Mucosa of rectum (tissue), 2 donors: Measurements from ENCODE around the gene CBR3.
A peak's percentile ranks its signal among the peaks of the same experiment; 100 is the strongest.

Experiments used
- H3K27ac ChIP-seq, 2 donors: one replicate each; pipeline ENCODE4 v1.7.0; 2013; ENCODE audit warnings: inconsistent platforms in 2 of 2, low read depth in 2 of 2, low read length in 2 of 2
- H3K27me3 ChIP-seq, 2 donors: one replicate each; pipeline ENCODE4 v1.7.0; 2013; ENCODE audit warnings: low read length in 2 of 2; ENCODE audit not compliant: control insufficient read depth in 2 of 2, insufficient read depth in 2 of 2
- H3K36me3 ChIP-seq, 2 donors: one replicate each; pipeline ENCODE4 v1.7.0; 2013; ENCODE audit warnings: low read length in 2 of 2; ENCODE audit not compliant: control insufficient read depth in 2 of 2, insufficient read depth in 2 of 2
- H3K4me1 ChIP-seq, 2 donors: one replicate each; pipeline ENCODE4 v1.7.0; 2013; ENCODE audit warnings: low read length in 2 of 2, mild to moderate bottlenecking in 1 of 2; ENCODE audit not compliant: control insufficient read depth in 2 of 2, insufficient read depth in 2 of 2
- H3K4me3 ChIP-seq, 2 donors: one replicate each; pipeline ENCODE4 v1.7.0; 2013; ENCODE audit warnings: low read length in 2 of 2
- H3K9ac ChIP-seq, 2 donors: one replicate each; pipeline ENCODE4 v1.7.0; 2013; ENCODE audit warnings: low read length in 2 of 2, low read depth in 1 of 2, mild to moderate bottlenecking in 1 of 2
- H3K9me3 ChIP-seq, 2 donors: one replicate each; pipeline ENCODE4 v1.7.0; 2013; ENCODE audit warnings: low read length in 2 of 2; ENCODE audit not compliant: control insufficient read depth in 2 of 2
- donor health status: healthy.
- donor health status: Normal muscosa, but diverticular disease.

Gene CBR3

GRCh38 chr21:36165356-36165755 lies 30.5 kb downstream of the CBR3 start:
- Histone ChIP-seq H3K36me3 (peaks cover 15 to 26% of the 10 kb centered on the region in 2 donors), H3K4me1 (peaks cover 22 to 50% of the 10 kb centered on the region in 2 donors), H3K4me3 (no peak overlapping the region), H3K9ac (peak overlapping the region in 1 of 2 donors; percentile 3), H3K9me3 (no peaks in the 10 kb centered on the region), H3K27me3 (no peaks in the 10 kb centered on the region), H3K27ac (no peak overlapping the region)

DNA sequence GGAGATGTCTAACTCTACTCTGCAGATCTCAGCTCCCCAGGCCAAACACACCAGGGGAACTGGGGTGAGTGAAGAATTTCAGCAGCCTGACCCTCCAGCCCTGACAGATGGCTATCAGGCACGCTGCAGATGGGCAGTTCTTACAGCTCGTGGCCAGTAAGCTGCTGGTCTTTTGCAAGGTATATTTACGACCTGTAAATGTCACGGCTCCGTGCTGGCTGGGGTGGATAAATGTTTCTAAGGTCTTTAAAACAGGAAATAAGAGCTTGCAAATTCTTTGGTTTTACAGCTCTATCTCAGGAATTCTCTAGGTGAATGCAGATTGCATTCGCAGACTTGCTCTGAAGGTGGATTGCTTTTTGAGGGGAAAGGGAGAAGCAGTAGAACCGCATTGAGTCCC lies 31.8 kb downstream of the CBR3 start:
- Histone ChIP-seq H3K9ac (no peak overlapping the region), H3K4me1 (peaks cover 22 to 41% of the 10 kb centered on the region in 2 donors), H3K36me3 (peaks cover 18 to 26% of the 10 kb centered on the region in 2 donors), H3K27me3 (no peaks in the 10 kb centered on the region), H3K9me3 (no peaks in the 10 kb centered on the region), H3K4me3 (no peak overlapping the region), H3K27ac (peak overlapping the region; percentile 39 to 40)

DNA sequence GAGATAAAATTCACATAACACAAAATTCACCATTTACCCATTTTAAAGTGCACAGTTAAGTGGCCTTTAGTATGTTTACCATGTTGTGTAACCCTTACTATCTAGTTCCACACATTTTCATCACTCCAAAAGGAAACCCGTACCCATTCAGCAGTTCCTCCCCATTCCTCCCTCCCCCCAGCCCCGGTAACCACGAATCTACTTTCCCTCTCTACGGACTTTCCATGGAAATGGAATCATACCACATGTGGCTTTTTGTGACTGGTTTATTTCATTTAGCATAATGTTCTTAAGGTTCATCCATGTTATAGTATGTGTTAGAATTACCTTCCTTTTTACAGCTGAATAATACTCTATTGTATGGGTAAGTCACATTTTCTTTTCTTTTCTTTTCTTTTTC lies 32.7 kb downstream of the CBR3 start:
- H3K36me3 ChIP-seq: peaks cover 18 to 30% of the 10 kb centered on the region in 2 donors
- H3K27ac ChIP-seq: peak overlapping the region; percentile 16 to 39
- no peak overlapping the region for H3K4me3 ChIP-seq
- H3K4me1 ChIP-seq: peaks cover 22 to 34% of the 10 kb centered on the region in 2 donors
- no peaks in the 10 kb centered on the region for H3K27me3 ChIP-seq
- no peak overlapping the region for H3K9ac ChIP-seq
- no peaks in the 10 kb centered on the region for H3K9me3 ChIP-seq

- H3K9me3 ChIP-seq: no peaks in the 10 kb centered on the region
- no peak overlapping the region for H3K27ac ChIP-seq
- peaks cover 8 to 16% of the 10 kb centered on the region in 2 donors for H3K4me1 ChIP-seq
These were observed 34.7 kb downstream of the CBR3 start for GRCh38 chr21:36169470-36170128.

GRCh38 chr21:36170823-36171222 lies 35.9 kb downstream of the CBR3 start:
- Histone ChIP-seq H3K36me3 (peaks cover 16 to 29% of the 10 kb centered on the region in 2 donors), H3K27ac (no peak overlapping the region), H3K4me1 (peaks cover 5 to 9% of the 10 kb centered on the region in 2 donors), H3K27me3 (no peaks in the 10 kb centered on the region), H3K4me3 (no peak overlapping the region), H3K9ac (no peak overlapping the region), H3K9me3 (no peaks in the 10 kb centered on the region)

More at GRCh38 chr21:36169470-36170128, 34.7 kb downstream of the CBR3 start:
- Histone ChIP-seq H3K9ac (no peak overlapping the region), H3K4me3 (no peak overlapping the region), H3K27me3 (no peaks in the 10 kb centered on the region), H3K36me3 (peaks cover 18 to 34% of the 10 kb centered on the region in 2 donors)

- Histone ChIP-seq H3K4me1 (peaks cover 5 to 7% of the 10 kb centered on the region in 2 donors), H3K4me3 (no peak overlapping the region), H3K36me3 (peaks cover 16 to 29% of the 10 kb centered on the region in 2 donors), H3K9me3 (no peaks in the 10 kb centered on the region), H3K9ac (no peak overlapping the region), H3K27me3 (no peaks in the 10 kb centered on the region), H3K27ac (no peak overlapping the region)
These were observed 36.5 kb downstream of the CBR3 start for GRCh38 chr21:36171336-36171735.

- Histone ChIP-seq H3K27me3 (no peaks in the 10 kb centered on the region), H3K9me3 (no peaks in the 10 kb centered on the region), H3K4me1 (peaks cover 2 to 4% of the 10 kb centered on the region in 2 donors), H3K4me3 (no peak overlapping the region), H3K27ac (no peak overlapping the region), H3K9ac (no peak overlapping the region), H3K36me3 (peaks cover 16 to 25% of the 10 kb centered on the region in 2 donors)
These were observed 37.0 kb downstream of the CBR3 start for GRCh38 chr21:36171741-36172331.

DNA sequence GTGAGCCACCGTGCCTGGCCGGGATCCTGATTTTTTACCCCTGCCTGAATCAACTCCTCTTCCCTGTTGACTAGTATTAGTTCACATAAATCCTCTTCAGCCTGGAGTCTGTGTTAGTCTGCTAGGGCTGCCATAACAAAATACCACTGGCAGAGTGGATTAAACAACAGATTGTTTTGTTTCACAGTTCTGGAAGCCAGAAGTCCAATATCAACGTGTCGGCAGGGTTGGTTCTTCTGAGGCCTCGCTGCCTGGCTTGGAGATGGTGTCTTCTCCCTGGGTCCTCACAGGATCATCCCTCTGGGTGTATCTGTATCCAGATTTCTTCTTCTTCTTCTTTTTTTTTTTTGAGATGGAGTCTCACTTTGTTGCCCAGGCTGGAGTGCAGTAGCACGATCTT lies 39.9 kb downstream of the CBR3 start:
- H3K9me3 ChIP-seq: no peaks in the 10 kb centered on the region
- no peak overlapping the region for H3K9ac ChIP-seq

GRCh38 chr21:36175771-36176565 lies 41.1 kb downstream of the CBR3 start:
- Histone ChIP-seq H3K4me3 (no peak overlapping the region), H3K4me1 (no peaks in the 10 kb centered on the region), H3K27ac (no peak overlapping the region), H3K36me3 (peaks cover 2 to 13% of the 10 kb centered on the region in 2 donors), H3K9me3 (no peaks in the 10 kb centered on the region), H3K27me3 (no peaks in the 10 kb centered on the region), H3K9ac (no peak overlapping the region)

More for the DNA sequence above, 39.9 kb downstream of the CBR3 start:
- H3K4me3 ChIP-seq: no peak overlapping the region
- H3K27ac ChIP-seq: no peak overlapping the region
- H3K4me1 ChIP-seq: no peaks in the 10 kb centered on the region
- H3K36me3 ChIP-seq: peaks cover 6 to 15% of the 10 kb centered on the region in 2 donors
- no peaks in the 10 kb centered on the region for H3K27me3 ChIP-seq

DNA sequence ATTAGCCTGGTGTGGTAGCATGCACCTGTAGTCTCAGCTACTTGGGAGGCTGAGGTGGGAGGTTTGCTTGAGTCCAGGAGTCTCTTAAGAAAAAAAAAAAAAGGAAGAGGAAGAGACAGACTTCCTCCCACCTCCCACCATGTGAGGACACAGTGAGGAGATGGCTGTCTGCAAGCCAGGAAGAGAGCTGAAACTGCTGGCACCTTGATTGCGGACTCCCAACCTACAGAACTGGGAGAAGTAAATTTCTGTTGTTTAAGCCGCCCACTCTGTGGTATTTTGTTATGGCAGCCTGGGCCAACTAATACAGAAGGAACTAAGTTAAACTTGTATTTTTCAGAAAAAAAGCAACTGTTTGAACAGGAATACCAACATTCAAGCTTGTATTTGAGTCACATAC lies 43.5 kb downstream of the CBR3 start:
- no peak overlapping the region for H3K4me3 ChIP-seq
- H3K36me3 ChIP-seq: peaks cover 0 to 8% of the 10 kb centered on the region in 2 donors
- H3K27me3 ChIP-seq: no peaks in the 10 kb centered on the region
- peaks cover 0 to 3% of the 10 kb centered on the region in 2 donors for H3K4me1 ChIP-seq
- no peaks in the 10 kb centered on the region for H3K9me3 ChIP-seq
- H3K9ac ChIP-seq: no peak overlapping the region
- no peak overlapping the region for H3K27ac ChIP-seq
